C4-2B (cell line): ENCODE measurements around the gene C16orf95.

Experiments
- H3K27ac ChIP-seq: fragments of 450-650 bp; 2 replicates; pipeline ENCODE4 v1.5.1; 2017
- ZFX ChIP-seq: fragments of 450-650 bp; IDR thresholded peaks from 2 replicates; pipeline ENCODE4 v1.6.1; 2017
- TF ChIP-seq, protein P1 (sequence below): fragments of 450-650 bp; conservative IDR thresholded peaks from 2 replicates; pipeline ENCODE4 v1.5.1; 2017; ENCODE audit warnings: mild to moderate bottlenecking

C16orf95 gene

GRCh38 chr16:87328846-87329245 is 11.7 kb upstream of the C16orf95 start:
- H3K27ac ChIP-seq, result no peak overlapping the region

DNA sequence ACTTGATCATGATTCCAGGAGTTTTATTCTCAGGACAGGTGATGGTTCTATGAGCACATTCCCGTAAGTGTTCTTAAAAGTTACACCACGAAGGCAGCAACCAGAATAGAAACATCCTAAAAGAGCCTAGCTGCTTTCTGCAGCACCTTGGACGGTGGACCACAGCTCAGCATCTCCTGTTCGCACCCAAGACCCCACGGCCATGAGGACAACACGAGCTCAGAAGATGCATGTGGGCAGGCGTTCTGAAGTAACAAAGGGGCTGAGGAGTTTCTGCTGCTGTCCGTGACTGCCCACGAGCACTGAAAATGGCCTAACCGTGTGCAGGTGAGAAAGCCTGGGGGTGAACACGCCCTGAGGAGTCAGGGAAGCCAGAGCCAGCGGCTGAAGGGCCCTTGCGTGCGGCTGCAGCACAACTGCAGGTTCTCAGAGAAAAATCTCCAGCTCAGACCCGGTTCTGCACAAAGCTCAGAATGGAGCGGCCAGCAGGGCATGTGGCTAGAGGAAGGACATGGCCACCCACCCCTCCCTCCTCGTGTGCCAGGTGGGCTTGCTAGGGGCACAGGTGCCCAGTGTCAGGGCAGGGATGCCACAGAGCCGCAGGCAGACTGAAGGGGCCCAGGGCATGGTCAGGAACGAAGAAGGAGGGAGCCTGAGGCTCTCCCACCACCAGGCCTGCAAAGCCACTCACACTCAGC is 10.8 kb upstream of the C16orf95 start:
- H3K27ac ChIP-seq, result no peak overlapping the region
- TF ChIP-seq ZFX, result no peak
- TF ChIP-seq, protein P1, sequence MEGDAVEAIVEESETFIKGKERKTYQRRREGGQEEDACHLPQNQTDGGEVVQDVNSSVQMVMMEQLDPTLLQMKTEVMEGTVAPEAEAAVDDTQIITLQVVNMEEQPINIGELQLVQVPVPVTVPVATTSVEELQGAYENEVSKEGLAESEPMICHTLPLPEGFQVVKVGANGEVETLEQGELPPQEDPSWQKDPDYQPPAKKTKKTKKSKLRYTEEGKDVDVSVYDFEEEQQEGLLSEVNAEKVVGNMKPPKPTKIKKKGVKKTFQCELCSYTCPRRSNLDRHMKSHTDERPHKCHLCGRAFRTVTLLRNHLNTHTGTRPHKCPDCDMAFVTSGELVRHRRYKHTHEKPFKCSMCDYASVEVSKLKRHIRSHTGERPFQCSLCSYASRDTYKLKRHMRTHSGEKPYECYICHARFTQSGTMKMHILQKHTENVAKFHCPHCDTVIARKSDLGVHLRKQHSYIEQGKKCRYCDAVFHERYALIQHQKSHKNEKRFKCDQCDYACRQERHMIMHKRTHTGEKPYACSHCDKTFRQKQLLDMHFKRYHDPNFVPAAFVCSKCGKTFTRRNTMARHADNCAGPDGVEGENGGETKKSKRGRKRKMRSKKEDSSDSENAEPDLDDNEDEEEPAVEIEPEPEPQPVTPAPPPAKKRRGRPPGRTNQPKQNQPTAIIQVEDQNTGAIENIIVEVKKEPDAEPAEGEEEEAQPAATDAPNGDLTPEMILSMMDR, result no peak

More at GRCh38 chr16:87328846-87329245, 11.7 kb upstream of the C16orf95 start:
- TF ChIP-seq, protein P1, result no peak
- TF ChIP-seq ZFX, result no peak

DNA sequence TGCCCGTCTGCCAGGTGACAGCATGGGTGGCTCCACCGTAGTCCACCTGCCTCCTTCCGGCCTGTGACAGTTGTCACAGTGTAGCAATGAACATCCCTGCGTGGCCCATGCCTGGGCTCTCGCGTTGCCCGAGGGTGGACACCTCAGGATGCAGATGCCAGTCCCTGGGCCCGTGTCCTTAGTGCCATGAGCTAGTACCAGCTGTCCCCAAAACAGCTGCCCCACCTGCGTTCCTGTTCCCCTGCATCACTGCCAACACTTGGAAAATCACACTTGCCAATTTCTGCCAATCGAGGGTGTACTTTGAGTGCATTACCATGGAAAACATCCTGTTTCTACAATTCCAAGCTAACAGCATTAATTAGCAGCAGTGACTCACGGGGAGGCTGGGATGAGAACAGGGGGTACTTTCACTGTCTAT is 9.0 kb upstream of the C16orf95 start:
- no peak overlapping the region for H3K27ac ChIP-seq
- TF ChIP-seq ZFX, result no peak
- TF ChIP-seq, protein P1, result no peak

GRCh38 chr16:87325423-87325858 is 8.2 kb upstream of the C16orf95 start:
- no peak overlapping the region for H3K27ac ChIP-seq
- TF ChIP-seq, protein P1, result no peak

- H3K27ac ChIP-seq, result no peak overlapping the region
- TF ChIP-seq, protein P1, result peak; percentile 88
- no peak for TF ChIP-seq ZFX
Observed at GRCh38 chr16:87324411-87325275, 7.5 kb upstream of the C16orf95 start.

DNA sequence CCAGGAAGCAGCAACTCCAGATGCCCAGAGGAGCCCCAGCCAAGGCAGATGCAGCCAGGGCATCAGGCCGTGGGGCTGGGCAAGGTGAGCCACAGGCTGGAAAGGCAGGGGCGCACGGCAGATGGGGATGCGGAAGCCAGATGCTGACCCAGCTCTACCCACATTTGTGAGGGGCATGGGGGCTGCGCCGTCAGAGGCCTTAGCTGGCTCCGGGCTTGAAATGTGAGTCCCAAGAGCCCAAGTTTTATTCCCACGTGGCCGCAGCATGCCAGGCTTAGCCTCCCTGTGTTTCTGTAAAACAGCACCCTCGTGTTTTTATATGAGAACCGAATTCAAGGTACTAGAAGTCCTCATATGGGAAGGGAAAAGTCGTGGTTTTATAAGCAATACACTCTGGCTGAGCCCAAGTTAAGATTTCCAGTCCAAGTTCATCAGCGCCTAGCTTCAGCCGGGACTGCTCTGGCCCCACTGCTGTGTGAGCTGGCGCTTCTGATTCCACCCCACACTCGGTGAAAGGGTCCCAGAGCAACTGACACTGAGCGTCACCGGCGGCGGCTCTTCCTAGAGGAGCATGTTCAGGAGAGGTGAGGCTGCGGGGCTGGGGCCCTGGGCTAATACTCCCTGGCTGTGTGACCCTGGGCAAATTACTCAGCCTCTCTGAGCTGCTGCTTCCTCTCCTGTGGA is 6.7 kb upstream of the C16orf95 start:
- TF ChIP-seq, protein P1, result no peak
- no peak for TF ChIP-seq ZFX
- H3K27ac ChIP-seq, result no peak overlapping the region
